Hematopoietic multipotent progenitor cell treated with erythropoietin and hydrocortisone succinate and interleukin-3 and kit ligand, for 4 days (in vitro differentiated cells): ENCODE results near the gene RNF217.
"Not testable (repeated sequence)": the region's sequence is repeated elsewhere in the genome, so short reads cannot be mapped to it uniquely, and the experiment has no call there.

Experiments used
- DNase-seq: peaks from one replicate; pipeline ENCODE4 v3.0.0-alpha.2; 2015

Gene RNF217

GRCh38 chr6:125020385-125020784 is 58.1 kb downstream of the RNF217 start:
- no peak for DNase-seq

- peak; percentile 58 for DNase-seq
These were observed 60.3 kb downstream of the RNF217 start for GRCh38 chr6:125022391-125022989.

DNA sequence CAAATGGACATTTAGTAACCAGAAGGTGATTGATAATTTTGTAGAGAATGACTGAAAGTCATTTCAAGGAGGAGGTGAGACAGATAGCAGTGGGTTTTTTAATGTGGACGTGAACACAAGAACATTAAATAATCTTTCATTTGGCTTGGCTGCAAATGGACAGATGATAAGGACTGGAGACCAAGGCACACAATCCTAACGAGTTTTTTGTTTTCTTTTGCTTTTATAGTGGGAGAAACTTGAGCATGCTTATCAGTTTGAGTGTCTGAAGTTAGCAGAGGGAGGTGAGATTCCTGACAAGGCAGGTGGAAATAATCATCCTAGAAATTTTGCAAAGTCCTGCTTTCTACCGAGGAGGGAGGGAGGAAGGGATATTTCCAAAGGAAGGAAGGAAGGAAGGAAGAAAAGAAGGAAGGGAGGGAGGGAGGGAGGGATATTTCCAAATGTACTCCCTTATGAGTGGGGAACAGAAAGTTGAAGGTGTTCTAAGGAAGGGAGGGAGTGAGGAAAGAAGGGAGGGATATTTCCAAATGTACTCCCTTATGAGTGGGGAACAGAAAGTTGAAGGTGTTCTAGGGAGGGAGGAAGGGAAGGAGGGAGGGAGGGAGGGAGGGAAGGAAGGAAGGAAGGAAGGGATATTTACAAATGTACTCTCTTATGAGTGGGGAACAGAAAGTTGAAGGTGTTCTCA is 63.1 kb downstream of the RNF217 start:
- no peak for DNase-seq

DNA sequence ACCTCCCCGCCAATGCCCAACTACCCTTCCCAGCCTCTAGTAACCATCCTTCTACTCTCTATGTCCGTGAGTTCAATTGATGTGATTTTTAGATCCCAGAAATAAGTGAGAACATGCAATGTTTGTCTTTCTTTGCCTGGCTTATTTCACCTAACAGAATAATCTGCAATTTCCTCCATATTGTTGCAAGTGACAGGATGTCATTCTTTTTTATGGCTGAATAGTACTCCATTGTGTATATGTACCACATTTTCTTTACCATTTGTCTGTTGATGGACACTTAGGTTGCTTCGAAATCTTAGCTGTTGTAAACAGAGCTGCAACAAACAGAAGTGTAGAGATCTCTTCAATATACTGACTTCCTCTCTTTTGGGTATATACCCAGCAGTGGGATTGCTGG is 65.0 kb downstream of the RNF217 start:
- DNase-seq = no peak

DNA sequence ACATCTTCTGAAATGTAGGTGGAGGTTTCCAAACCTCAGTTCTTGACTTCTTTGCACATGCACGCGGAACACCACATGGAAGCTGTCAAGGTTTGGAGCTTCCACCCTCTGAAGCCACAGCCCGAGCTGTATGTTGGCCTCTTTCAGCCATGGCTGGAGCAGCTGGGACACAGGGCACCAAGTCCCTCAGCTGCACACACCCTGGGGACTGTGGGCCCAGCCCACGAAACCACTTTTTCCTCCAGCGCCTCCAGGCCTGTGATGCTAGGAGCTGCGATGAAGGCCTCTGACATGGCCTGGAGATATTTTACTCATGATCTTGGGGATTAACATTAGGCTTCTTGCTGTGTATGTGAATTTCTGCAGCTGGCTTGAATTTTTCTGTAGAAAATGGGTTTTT is 68.7 kb downstream of the RNF217 start:
- no peak for DNase-seq

DNA sequence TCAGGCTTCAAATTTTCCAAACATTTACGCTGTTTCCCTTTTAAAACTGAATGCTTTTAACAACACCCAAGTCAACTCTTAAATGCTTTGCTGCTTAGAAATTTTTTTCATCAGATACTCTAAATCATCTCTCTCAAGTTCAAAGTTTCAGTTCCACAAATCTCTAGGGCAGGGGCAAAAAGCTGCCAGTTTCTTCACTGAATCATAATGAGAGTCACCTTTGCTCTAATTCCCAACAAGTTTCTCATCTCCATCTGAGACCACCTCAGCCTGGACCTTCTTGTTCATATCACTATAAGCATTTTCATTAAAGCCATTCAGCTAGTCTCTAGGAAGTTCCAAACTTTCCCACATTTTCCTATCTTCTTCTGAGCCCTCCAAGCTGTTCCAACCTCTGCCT is 69.1 kb downstream of the RNF217 start:
- DNase-seq = no peak

GRCh38 chr6:125034929-125035328 is 72.7 kb downstream of the RNF217 start:
- not testable (repeated sequence) for DNase-seq

GRCh38 chr6:125036486-125036885 is 74.2 kb downstream of the RNF217 start:
- DNase-seq = not testable (repeated sequence)

DNA sequence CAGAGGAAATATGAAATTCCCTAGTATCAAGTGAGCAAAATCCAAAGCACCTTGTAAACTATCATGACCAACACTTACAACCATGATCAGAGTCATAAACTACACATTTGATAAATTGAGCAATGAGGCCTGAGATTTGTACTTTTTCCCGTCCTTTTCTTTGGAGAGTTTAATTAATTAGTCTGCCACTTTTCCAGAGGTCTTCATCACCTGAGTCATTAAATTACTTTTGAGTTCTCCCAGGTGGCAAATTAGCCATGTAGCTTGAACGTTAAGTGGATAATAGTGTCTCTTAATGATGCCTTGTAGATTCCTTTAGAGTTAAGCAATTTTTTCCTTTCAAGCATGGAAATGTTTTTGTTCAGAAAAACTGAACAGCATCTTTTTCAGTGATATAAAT is 75.6 kb downstream of the RNF217 start:
- no peak for DNase-seq

- no peak for DNase-seq
These were observed 76.7 kb downstream of the RNF217 start for GRCh38 chr6:125038925-125039324.

DNA sequence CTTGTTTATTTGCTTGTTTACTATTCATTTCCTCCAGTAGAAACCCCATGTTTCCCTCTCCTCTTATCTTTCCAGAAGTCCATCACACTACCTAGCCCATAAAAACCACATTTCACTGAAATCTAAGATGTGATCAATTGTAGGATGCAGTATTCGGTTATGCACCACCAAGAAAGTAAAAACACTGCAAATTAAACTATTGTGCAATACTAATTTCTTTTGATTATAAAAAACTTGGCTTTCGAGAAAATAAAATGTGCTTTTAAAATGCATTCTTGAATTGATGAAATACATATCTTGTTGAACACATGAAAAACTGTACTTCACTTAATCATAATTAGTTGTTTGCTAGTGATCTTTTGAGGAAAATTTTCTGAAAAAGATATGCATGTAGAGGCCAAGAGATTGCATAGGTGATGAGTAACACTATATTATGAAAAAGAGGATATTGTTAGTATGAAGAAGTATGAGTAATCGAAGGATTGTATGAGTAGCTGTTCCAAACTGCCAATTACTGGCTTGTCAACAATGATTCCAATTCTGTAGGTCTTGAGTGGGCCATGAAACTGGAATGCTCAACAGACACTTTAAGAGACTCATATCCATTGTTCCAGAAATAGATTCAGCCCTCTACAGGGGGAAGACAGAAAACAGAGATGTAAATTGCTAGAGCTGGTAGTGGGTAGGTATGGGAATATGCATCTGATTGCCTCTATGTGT is 79.7 kb downstream of the RNF217 start:
- DNase-seq = no peak

GRCh38 chr6:125044066-125044465 is 81.8 kb downstream of the RNF217 start:
- DNase-seq = no peak

- DNase-seq = no peak
These were observed 82.4 kb downstream of the RNF217 start for GRCh38 chr6:125044667-125045066.

DNA sequence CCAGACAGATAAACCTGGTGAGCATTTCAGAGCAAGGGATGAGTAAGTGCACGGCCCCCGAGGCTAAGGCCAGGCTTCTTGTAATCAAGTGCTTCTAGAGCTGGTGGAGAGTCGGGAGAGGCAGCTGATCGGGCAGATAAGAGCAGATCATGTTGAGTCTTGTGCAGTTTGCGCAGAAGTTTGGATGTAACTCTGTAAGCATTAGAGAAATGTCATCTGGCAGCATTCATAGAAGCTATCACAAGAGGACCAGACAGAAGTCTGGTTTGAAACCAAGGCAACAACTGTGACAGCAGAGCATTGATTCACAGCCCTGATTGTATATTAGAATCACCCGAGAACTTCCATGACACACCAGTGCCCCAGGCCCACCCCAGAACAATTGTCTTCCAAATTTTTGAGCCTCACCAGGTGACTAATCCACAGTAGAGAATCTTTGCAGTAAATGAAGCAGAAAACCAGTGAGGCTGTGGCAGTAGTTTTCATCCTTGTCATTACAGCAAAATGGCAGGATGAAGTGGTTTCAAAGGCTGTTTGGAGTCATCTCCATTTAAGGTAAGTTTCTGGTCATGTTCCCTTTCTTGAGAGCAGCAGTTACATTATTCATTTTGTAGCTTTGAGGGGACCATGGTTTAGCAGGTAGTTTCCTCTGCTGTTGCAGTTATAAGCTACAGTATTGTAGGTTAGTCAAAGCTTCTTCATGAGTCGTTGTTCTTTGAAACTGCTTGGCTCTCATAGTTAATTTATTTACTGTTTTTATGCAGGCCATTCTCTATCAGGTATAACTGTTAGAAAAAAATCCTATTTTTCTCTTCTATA is 84.1 kb downstream of the RNF217 start:
- DNase-seq = peak; percentile 12

GRCh38 chr6:125048274-125048673 is 86.0 kb downstream of the RNF217 start:
- DNase-seq = no peak

DNA sequence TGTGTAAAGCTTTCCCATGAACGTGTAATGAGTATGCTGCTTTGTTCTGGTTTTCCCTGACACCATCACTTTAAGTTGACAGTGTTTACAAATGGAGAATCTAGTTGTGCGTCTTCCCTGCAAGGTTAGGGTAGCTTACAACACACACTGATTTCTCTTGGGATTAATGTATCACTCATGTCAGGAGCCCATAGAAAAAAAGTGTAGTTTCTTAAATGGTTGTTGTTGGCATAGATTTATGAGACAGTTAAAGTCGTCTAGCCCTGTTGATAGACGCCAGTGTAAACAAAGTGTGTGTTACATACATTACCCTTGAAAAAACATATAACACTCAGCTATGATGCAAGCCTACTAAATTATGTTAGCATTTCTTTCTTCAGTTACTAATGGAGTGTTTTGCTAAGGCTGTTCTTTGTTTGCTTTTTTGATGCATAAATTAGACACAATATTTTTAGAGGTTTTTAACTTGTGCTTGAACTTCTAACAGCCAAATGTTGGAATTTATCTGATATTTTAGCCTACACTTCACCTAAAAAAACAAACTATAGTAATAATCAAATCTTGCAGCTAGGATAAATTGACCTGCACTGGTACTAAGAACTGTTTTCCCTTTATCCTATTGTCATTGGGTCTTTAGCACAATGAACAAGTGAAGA is 88.6 kb downstream of the RNF217 start:
- DNase-seq = no peak

GRCh38 chr6:125053809-125054208 is 91.6 kb downstream of the RNF217 start:
- DNase-seq = no peak

DNA sequence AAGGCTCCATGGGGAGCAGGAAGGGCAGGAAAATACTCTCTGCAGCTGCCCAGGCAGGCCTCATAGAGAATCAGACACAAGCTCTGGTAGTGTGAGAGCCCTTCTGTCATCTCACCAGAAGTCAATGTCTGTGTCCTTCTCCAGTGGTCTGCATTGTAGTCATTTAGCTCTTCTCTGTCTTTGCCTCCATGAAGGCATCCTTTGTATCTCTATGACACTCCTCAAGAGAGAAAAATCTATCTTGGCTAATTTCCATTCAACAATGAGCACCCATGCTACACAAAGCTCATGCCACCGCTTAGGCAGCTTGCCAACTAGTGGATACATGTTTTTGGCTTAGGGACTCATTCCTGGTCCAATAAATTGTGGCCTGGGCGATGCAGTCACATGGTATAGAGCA is 92.1 kb downstream of the RNF217 start:
- no peak for DNase-seq

DNA sequence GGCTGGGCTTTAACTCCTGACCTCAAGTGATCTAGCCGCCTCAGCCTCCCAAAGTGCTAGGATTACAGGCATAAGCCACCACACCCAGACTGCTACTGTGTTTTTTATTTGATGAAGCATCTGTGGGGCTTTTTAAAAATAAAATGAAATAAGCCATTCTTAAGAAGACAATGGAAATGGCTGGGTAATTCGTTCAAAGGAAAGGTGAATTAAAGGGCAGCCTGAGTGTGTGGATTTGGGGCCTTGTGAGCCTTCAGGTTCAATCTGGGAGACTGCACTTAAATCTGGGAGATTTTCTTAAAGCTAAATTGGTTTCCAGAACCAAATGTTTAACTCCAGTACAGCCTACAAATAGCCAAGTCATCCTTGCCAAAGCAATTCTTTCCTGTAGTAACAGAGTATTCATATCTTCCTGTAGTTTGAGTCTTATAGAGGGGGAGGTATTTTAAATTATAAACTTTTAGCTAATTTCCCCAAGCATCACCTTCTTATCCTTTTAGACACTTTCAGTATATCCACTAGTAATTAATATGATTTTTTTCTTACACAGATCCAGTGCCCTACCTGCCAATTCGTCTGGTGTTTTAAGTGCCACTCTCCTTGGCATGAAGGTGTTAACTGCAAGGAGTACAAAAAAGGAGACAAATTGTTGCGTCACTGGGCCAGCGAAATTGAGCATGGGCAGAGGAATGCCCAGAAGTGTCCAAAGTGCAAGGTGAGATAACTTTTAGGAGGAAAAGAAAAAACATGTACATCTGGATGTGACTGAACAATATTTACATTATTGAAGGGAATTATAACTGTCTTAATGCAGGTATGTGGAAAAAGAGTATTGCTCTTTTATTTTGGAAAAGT is 95.4 kb downstream of the RNF217 start:
- no peak for DNase-seq

- no peak for DNase-seq
These were observed 96.3 kb downstream of the RNF217 start for GRCh38 chr6:125058546-125058945.

DNA sequence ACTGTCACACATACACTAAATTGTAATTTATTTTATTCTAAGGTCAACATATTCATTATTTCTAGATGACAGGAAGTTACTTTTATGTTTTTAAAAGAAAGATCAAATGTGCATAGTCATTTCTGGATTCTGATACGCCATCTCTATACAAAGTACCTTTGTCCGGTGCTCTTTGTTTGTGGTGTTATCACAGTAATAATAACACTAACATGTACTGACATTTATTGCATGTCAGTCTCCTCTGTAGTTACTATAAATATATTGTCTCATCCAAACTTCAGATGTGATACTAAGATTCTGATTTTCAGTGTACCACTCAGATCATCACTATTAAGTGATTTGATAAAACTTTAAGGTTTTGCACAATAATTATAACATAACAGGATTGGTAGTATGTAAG is 101.1 kb downstream of the RNF217 start:
- DNase-seq = no peak

DNA sequence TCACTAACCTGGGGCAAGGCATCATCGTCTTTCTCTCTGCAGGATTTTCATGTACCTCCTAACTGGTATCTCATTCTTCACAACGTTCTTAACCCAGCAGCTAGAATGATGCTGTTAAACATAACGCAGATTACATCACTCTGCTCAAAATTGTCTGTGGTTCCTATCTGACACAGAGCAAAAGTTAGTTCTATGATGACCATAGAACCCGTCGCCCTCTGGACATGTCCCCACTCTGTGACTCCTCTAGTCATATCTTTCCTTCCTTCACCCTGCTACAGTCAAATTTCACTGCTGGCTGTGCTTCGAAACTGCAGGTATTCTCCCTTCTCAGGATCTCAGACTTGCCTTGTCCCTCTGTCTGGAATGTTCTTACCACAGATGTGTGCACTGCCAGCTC is 103.9 kb downstream of the RNF217 start:
- DNase-seq = no peak
